ENCODE measurements around the gene FCAMR.
"Not testable (repeated sequence)": the region's sequence is repeated elsewhere in the genome, so short reads cannot be mapped to it uniquely, and the experiment has no call there.

Gene FCAMR

DNA sequence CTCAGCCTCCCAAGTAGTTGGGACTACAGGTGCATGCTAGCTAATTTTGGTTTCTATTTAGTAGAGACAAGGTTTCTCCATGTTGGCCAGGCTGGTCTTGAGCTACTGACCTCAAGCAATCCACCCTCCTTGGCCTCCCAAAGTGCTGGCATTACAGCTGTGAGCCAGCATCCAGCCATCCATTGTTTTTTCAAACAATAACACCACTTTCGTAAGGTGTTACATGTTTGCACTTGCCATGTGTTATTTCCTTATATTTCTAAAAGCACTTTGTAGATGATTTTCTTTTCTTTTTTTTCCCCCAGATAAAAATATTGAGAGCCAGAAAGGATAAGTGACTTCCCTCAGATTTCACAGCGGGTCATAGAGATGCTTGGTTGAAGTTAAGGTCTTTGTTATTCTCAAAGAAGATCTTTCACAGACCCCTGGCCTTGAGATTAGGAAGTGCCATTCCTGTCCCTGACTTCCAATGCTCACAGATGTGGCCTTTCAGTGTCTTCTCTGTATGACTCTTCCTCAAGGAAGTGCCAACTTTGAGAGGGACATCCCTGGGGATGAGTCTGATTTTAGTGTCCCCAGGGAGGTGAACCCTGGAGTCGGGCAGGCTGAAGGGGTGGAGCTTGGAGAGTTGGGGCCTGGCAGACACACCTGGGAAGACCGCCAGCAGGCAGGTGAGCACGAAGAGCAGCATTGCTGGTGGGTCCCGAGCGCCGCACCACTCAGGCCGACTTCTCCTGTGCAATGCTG, 30.2 kb downstream of the FCAMR start:
- Mint-ChIP-seq H3K27ac (peak overlapping the region; percentile 33), H3K4me1 (ENCODE audit: low read depth) (peaks cover 3% of the 10 kb centered on the region), H3K36me3 (ENCODE audit: low read depth) (no peaks in the 10 kb centered on the region), H3K4me3 (no peak overlapping the region), H3K9me3 (no peaks in the 10 kb centered on the region), H3K27me3 (peaks cover 6% of the 10 kb centered on the region)

DNA sequence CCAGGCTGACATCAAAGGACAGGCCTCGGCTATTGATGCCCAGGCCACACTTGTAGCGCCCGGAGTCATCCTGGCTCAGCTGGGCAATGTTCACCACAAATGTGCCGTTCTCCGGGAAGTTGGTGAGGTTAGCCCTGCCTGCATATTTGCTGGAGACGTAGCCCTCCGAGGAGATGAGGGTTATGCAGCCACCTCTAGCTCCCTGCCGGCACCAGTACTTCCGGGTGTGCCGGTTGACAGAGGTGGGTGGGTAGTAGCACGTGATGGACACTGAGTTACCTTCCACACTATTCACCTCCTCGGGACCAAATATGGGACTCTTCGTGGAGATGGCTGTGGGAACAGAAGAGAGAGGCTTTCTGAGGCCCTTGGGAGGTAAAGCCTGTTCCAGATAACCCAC, 31.1 kb downstream of the FCAMR start:
- Mint-ChIP-seq H3K36me3 (ENCODE audit: low read depth) (no peaks in the 10 kb centered on the region), H3K4me3 (no peak overlapping the region), H3K27me3 (no peaks in the 10 kb centered on the region), H3K27ac (no peak overlapping the region), H3K9me3 (no peaks in the 10 kb centered on the region), H3K4me1 (ENCODE audit: low read depth) (no peaks in the 10 kb centered on the region)

DNA sequence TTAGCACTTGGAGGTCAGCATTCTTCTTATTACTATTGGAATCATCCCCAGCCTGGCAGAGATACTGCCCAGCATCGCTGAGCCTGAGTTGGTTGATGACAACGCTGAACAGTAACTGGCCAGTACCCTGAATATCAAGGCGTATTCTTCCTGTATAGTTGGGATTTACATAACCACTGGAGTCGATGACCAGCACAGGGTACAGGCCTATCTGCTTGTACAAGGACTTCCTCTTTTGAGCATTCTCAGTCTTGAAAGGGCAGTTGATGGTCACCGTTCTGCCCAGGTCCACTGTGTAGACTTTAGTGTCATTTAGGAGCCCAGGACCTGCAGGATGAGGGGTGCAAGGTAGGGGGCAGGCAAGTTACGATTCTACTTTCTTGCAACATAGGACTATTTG, 32.8 kb downstream of the FCAMR start:
- Mint-ChIP-seq H3K9me3 (no peaks in the 10 kb centered on the region), H3K27ac (no peak overlapping the region), H3K4me3 (no peak overlapping the region), H3K36me3 (ENCODE audit: low read depth) (no peaks in the 10 kb centered on the region), H3K27me3 (no peaks in the 10 kb centered on the region), H3K4me1 (ENCODE audit: low read depth) (peaks cover 11% of the 10 kb centered on the region)

DNA sequence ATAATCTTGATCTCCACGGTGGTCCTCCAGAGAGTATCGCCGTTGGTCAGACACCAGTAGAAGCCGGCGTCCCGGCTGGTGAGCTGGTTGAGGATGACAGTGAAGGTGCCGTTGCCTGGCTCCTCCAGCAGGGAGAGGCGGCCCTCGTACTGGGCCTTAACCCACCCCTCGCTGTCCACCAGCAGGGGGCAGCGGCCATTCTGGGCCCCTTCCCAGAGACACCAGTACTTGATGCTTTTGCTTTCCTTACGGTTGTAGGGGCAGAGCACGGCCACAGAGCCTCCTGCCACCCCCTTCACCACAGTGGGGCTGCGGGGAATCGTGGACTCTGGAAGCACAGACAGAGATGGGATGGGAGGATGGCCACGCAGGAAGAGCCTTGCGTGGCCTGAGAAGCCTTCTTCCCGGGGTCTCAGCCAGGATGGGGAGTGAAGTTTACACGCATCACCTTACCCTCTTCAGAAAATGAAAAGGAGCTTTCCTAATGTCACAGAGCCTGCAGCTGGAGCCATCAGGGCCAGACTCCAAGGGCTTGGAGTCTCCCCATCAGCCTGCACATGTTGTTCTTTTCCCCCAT, 34.7 kb downstream of the FCAMR start:
- H3K9me3 Mint-ChIP-seq = no peaks in the 10 kb centered on the region
- no peaks in the 10 kb centered on the region for H3K36me3 Mint-ChIP-seq (ENCODE audit: low read depth)
- H3K4me1 Mint-ChIP-seq (ENCODE audit: low read depth) = peaks cover 30% of the 10 kb centered on the region
- H3K27me3 Mint-ChIP-seq = no peaks in the 10 kb centered on the region
- no peak overlapping the region for H3K4me3 Mint-ChIP-seq
- no peak overlapping the region for H3K27ac Mint-ChIP-seq

DNA sequence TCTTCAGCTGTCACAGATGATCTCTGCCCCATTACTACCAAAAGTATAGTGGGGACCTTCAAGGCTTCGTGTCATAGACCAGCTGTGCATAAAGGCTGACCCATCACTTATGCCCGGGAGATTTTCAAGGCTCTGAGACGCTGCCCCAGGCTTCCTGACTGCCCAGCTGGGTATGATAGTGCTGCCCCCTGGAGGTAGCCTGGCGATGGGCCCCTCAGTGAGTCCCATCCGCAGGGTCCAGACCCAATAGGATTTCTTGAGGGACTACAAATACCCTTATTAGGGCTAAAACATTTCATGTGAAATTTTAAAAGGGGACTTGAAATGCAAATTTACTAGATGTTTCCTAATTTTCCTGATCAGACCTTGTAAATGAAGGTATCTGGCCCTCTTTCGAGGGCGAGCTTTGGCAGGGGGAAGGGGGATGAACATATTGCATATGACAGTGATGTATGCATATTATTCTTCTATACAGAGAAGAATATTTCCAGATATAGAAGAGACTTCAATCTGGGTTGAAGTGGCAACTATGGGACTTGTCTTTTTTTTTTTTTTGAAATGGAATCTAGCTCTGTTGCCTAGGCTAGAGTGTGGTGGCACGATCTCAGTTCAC, 36.8 kb downstream of the FCAMR start:
- Mint-ChIP-seq H3K27ac (peak overlapping the region; percentile 60), H3K4me3 (no peak overlapping the region), H3K4me1 (ENCODE audit: low read depth) (peaks cover 50% of the 10 kb centered on the region), H3K27me3 (no peaks in the 10 kb centered on the region), H3K9me3 (no peaks in the 10 kb centered on the region), H3K36me3 (ENCODE audit: low read depth) (no peaks in the 10 kb centered on the region)

DNA sequence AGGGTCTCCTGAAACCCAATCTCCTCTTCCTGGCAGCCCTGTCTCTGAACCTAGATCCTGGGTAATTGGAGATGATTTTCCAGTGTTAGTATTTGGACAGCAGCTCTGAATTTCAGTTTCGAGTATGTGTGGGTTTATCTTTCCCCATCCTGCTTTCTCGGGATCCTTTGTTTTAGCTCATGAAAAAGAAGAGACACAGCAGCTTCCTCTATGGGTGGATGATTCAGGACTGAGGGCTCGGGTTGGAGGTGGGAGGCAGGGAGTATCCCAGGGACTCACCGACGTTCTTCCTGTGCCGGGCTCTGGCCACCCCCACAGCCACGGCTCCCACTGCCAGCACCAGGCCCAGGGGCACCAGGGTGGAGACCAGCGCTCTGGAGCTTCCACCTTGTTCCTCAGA, 38.1 kb downstream of the FCAMR start:
- Mint-ChIP-seq H3K9me3 (no peaks in the 10 kb centered on the region), H3K4me1 (ENCODE audit: low read depth) (peaks cover 63% of the 10 kb centered on the region), H3K4me3 (no peak overlapping the region), H3K27me3 (no peaks in the 10 kb centered on the region), H3K27ac (peak overlapping the region; percentile 52), H3K36me3 (ENCODE audit: low read depth) (no peaks in the 10 kb centered on the region)

DNA sequence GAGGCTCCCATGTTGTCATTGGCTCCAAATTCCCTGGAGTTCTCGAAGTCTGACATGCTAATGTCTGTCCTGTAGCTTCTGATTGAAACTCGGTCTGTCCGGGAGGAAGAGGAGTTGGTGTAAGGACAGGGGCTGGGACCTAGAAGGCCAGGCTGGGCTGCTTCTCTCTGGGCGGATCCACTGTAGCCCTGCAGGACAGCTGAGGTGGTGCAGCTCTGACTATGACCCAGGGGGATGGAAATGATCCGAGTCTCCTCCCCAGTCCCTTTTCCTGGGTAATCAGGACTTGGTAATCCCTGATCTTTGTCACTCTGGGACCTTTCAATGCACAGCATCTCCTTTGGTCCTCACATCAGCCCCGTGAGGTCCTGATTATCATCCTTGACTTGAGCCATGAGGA, 38.6 kb downstream of the FCAMR start:
- Mint-ChIP-seq H3K27ac (peak overlapping the region; percentile 52), H3K27me3 (no peaks in the 10 kb centered on the region), H3K4me3 (no peak overlapping the region), H3K36me3 (ENCODE audit: low read depth) (no peaks in the 10 kb centered on the region), H3K9me3 (no peaks in the 10 kb centered on the region), H3K4me1 (ENCODE audit: low read depth) (peaks cover 65% of the 10 kb centered on the region)

DNA sequence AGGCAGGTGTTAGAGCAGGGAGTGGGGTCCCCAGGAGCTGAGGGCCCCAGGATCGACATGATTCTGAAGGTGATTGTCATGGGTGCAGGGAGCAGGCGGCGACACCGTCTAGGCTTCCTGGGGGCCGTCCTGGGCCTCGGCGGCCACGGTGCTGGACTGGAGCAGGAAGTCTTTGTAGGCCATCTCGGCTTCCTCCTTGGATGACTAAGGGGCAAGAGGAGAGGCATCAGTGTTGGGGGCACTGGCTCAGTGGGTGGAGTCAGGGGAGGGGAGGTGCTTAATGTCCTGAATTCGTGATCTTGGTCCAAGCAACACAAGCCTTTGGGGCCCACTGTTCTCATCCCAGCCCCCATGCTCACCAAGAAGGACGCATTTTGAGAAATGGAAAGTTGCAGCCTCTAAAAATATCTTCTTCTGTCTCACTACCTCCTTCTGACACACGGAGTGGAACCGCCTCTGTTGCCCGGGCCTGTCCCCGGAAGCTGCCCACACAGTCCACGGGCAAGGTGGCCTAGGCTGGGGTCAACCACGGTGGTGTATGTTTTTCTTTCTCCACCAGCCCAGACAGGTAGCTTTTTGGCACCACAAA, 40.0 kb downstream of the FCAMR start:
- Mint-ChIP-seq H3K4me1 (ENCODE audit: low read depth) (peaks cover 72% of the 10 kb centered on the region), H3K27ac (peak overlapping the region; percentile 97), H3K36me3 (ENCODE audit: low read depth) (no peaks in the 10 kb centered on the region), H3K27me3 (no peaks in the 10 kb centered on the region), H3K4me3 (peak overlapping the region; percentile 69), H3K9me3 (no peaks in the 10 kb centered on the region)

DNA sequence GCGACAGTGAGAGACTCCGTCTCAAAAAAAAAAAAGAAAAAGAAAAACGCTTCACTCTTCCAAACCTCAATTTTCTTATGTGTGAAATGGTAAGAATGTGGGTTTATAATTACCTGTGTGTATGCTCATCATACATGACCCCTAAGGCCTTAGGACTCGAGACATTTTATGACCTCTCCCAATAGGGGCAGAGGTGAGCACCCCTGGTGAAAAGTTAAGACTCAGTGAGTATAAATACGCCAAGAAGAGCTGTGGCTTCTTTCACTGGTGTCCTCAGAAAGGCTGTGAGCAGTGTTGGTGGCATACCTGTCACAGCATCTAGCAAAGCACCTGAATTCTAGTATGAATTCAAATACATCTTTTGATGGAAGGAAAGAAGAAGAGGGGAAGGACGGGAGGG, 40.7 kb downstream of the FCAMR start:
- Mint-ChIP-seq H3K4me3 (peak overlapping the region; percentile 69), H3K9me3 (no peaks in the 10 kb centered on the region), H3K36me3 (ENCODE audit: low read depth) (no peaks in the 10 kb centered on the region), H3K4me1 (ENCODE audit: low read depth) (peaks cover 72% of the 10 kb centered on the region), H3K27ac (peak overlapping the region; percentile 97), H3K27me3 (no peaks in the 10 kb centered on the region)

DNA sequence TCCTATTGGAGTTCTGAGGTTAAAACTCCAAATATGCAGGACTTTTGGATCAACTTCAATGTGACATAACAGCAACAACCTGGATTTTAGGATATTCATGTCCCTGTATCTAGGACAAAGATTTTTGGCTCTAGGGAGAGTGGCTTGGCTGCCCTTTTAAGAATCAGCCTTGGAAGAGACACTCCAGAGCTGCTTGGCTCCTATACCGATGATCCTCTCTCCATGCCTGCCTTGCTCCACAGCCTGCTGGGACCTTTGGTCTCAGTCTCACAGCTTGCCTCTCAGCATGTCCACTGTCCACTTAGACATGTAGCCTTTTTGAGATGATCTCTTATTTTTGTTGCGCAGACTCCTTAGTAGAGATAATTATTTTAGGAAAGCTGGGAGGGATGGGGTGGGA, 44.0 kb downstream of the FCAMR start:
- H3K36me3 Mint-ChIP-seq (ENCODE audit: low read depth) = no peaks in the 10 kb centered on the region
- H3K4me3 Mint-ChIP-seq = no peak overlapping the region
- H3K27me3 Mint-ChIP-seq = no peaks in the 10 kb centered on the region
- peak overlapping the region; percentile 45 for H3K27ac Mint-ChIP-seq
- peaks cover 49% of the 10 kb centered on the region for H3K4me1 Mint-ChIP-seq (ENCODE audit: low read depth)
- no peaks in the 10 kb centered on the region for H3K9me3 Mint-ChIP-seq

DNA sequence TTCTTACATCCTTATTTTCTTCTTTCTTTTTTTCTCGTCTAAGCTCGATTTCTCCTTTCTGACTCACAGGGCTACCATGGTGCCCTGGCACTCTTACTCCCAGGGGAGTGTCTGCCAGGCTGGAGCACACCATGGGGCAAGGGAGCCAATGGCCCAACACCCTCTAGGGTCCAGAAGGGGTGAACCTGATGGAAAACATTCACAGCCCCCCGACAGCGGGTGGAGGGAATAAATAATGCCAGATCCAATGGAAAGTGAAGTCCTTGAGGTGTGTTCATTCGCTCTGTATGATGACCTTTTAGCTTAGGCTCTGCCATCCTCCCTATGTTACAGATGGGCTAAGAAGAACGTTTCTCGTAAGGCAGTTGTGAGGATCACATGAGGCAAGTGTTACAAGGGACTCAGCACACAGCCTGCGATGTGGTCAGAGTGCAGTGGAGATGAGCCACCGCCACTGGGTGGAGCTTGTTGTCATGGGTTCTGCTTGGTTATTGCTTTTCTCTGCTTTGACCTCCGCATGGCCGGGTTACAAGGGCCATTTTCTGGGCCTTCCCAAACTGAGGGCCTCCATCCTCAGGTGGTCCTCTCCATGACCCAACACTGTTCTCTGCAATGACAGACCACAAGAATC, 45.0 kb downstream of the FCAMR start:
- no peaks in the 10 kb centered on the region for H3K27me3 Mint-ChIP-seq
- no peaks in the 10 kb centered on the region for H3K36me3 Mint-ChIP-seq (ENCODE audit: low read depth)
- H3K27ac Mint-ChIP-seq = no peak overlapping the region
- H3K9me3 Mint-ChIP-seq = no peaks in the 10 kb centered on the region
- H3K4me3 Mint-ChIP-seq = no peak overlapping the region
- H3K4me1 Mint-ChIP-seq (ENCODE audit: low read depth) = peaks cover 38% of the 10 kb centered on the region

DNA sequence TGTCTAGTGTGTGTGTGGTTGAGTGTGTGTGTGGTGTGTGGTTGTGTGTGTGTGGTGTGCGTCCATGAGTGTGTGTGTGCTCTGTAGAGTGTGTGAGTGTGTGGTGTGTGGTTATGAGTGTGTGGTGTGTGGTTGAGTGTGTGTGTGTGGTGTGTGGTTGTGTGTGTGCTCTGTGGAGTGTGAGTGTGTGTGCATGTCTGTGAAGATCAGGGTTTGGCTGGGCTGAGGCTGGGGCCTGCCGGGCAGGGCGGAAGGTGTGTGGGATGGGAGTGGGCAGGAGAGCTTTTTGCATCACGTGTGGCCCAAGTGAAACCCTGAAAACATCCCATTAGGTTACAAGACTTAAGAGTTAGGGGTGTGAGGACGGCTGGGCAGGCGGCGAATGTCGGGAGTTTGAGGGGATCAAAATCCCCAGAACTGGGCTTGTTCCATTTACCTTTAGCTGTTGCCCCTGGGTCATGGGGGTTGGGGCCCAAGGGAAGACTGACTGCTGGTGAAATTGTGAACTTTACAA, 45.6 kb downstream of the FCAMR start:
- Mint-ChIP-seq H3K4me1 (ENCODE audit: low read depth) (peaks cover 33% of the 10 kb centered on the region), H3K9me3 (no peaks in the 10 kb centered on the region), H3K4me3 (no peak overlapping the region), H3K27ac (no peak overlapping the region), H3K36me3 (ENCODE audit: low read depth) (peaks cover 3% of the 10 kb centered on the region), H3K27me3 (no peaks in the 10 kb centered on the region)

DNA sequence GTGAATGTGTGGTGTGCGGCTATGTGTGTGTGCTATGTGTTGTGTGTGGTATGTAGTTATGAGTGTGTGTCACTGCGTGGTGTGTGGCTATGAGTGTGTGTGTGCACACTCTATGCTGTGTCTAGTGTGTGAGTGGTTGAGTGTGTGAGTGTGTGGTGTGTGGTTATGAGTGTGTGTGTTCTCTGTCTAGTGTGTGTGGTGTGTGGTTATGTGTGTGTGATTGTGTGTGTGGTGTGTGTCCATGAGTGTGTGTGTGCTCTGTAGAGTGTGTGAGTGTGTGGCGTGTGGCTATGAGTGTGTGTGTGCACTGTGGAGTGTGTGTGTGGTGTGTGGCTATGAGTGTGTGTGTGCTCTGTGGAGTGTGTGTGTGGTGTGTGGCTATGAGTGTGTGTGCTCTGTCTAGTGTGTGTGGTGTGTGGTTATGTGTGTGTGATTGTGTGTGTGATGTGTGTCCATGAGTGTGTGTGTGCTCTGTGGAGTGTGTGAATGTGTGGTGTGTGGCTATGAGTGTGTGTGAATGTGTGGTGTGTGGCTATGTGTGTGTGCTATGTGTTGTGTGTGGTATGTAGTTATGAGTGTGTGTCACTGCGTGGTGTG, 46.2 kb downstream of the FCAMR start:
- not testable (repeated sequence) for H3K4me3 Mint-ChIP-seq; H3K27ac Mint-ChIP-seq; H3K9me3 Mint-ChIP-seq; H3K27me3 Mint-ChIP-seq; H3K36me3 Mint-ChIP-seq (ENCODE audit: low read depth)
- H3K4me1 Mint-ChIP-seq (ENCODE audit: low read depth) = peaks cover 30% of the 10 kb centered on the region

DNA sequence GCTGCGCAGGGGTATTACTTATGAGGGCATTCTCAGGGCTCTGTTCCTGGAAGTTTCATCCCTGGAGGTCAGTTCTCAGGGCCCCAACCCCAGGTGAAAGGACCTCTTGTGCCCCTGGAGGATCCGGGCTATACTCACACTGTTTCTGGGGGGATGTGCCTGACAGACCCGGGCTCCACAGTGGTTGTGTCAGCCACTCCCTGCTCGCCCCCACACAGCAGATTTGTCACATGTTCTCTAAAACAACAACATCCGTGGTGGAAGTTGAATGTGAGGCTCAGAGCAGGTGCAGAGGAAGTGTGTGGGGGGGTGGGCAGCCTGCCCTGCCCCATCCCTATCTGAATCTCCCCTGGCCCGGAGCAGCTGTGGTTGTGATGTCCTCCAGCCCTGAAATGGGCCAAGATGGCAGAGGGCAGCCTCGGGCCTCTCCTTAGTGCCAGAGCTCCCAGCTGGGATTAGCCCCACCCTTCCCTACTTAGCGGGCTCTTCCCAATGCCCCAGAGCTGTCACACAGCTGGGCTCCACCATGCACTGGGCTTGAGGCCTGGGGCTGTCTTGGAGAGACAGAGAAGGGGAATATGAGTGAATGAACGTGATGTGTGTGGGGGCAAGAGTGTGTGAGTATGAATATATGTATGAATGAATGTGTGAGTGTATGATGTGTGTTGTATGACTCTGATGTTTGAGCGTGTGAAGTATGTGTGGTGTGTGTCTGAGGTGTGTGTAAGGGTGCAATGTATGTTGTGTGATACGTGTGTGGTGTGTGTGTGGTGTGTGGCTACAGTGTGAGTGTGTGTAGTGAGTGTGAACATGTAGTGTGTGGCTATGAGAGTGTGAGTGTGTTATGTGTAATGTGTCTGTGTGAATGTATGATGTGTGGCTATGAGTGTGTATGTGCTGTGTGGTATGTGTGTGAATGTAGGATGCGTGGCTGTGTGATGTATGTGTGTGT, 47.0 kb downstream of the FCAMR start:
- Mint-ChIP-seq H3K4me1 (ENCODE audit: low read depth) (peaks cover 26% of the 10 kb centered on the region), H3K9me3 (no peaks in the 10 kb centered on the region), H3K27ac (no peak overlapping the region), H3K36me3 (ENCODE audit: low read depth) (peaks cover 5% of the 10 kb centered on the region), H3K27me3 (no peaks in the 10 kb centered on the region), H3K4me3 (no peak overlapping the region)
